ENCODE data around the gene CCNA1.

Gene CCNA1

GRCh38 chr13:36454121-36454520 lies 21.8 kb downstream of the CCNA1 start:
- no peak for DNase-seq (ENCODE audit: low spot score)

- DNase-seq (ENCODE audit: low spot score): no peak
Observed at GRCh38 chr13:36454987-36455386, 22.7 kb downstream of the CCNA1 start.

GRCh38 chr13:36456577-36456976 lies 24.3 kb downstream of the CCNA1 start:
- no peak for DNase-seq (ENCODE audit: low spot score)

- DNase-seq (ENCODE audit: low spot score): no peak
Observed at GRCh38 chr13:36461506-36461905, 29.2 kb downstream of the CCNA1 start.

GRCh38 chr13:36475468-36475867 lies 43.2 kb downstream of the CCNA1 start:
- DNase-seq (ENCODE audit: low spot score): no peak

- no peak for DNase-seq (ENCODE audit: low spot score)
Observed at GRCh38 chr13:36476661-36477060, 44.4 kb downstream of the CCNA1 start.

- DNase-seq (ENCODE audit: low spot score): no peak
Observed at GRCh38 chr13:36480726-36481427, 48.6 kb downstream of the CCNA1 start.

- DNase-seq (ENCODE audit: low spot score): no peak
Observed at GRCh38 chr13:36490055-36490454, 57.8 kb downstream of the CCNA1 start.
